ENCODE data around the gene PLPPR1.

DNA sequence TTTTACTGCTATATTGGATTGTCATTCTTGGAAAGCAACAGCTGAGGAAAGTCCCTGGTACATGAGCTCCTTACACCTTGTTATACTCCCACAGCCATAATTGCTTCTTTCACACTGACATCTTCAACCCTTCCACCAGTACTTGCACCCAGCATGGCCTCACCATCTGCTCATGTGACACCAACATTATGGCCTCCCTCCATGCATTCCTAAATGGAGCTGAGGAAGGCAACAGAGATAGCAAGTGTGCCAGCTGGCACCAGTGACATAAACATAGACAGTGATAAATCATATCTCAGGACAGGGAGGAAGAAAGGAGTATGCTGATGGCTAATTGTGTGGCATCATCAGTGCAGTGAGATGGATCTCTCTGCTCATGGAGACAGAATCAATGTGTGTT is 236.7 kb downstream of the PLPPR1 start:
- TF ChIP-seq CTCF (IDR thresholded peaks at IDR 0.05) (no peak), POLR2A (IDR thresholded peaks at IDR 0.05) (no peak)
